Measurements from ENCODE around the gene PAPOLA.

DNA sequence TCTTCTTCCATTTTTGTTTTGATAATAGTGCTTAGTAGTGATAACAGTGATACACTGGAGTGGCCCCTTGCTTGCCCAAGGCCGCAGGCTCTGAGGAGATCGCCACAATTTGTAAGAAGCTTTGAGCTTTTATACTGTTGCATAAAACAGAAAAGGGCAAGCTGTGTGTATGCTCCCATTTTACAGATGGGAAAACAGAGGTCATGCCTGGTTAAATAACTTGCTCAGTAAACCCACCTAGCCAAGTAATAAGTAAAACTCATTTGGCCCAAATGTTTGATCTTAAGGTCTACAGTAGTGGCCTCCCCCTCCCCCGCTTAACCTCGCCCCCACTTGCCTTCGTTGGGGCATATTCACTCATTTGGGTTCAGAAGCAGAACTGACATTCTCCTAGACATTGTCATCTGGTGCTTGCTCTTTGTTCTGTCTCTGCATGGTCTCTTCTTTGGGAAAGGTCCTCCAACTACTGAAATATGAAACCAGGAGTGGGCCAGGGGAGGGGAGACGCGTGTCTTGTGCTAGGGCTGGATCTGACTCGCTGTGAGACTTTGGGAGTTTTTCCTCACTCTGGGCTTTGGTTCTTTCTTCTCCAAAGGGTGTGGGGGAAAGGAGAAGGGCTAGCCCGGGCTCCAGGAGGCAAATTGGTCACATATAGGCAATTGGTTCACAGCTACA is 88.1 kb downstream of the PAPOLA start:
- TF ChIP-seq, protein P1, sequence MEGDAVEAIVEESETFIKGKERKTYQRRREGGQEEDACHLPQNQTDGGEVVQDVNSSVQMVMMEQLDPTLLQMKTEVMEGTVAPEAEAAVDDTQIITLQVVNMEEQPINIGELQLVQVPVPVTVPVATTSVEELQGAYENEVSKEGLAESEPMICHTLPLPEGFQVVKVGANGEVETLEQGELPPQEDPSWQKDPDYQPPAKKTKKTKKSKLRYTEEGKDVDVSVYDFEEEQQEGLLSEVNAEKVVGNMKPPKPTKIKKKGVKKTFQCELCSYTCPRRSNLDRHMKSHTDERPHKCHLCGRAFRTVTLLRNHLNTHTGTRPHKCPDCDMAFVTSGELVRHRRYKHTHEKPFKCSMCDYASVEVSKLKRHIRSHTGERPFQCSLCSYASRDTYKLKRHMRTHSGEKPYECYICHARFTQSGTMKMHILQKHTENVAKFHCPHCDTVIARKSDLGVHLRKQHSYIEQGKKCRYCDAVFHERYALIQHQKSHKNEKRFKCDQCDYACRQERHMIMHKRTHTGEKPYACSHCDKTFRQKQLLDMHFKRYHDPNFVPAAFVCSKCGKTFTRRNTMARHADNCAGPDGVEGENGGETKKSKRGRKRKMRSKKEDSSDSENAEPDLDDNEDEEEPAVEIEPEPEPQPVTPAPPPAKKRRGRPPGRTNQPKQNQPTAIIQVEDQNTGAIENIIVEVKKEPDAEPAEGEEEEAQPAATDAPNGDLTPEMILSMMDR (conservative IDR thresholded peaks at IDR 0.05; ENCODE audit: low read depth in 2 of 2): no peak
- TF ChIP-seq, protein P2, sequence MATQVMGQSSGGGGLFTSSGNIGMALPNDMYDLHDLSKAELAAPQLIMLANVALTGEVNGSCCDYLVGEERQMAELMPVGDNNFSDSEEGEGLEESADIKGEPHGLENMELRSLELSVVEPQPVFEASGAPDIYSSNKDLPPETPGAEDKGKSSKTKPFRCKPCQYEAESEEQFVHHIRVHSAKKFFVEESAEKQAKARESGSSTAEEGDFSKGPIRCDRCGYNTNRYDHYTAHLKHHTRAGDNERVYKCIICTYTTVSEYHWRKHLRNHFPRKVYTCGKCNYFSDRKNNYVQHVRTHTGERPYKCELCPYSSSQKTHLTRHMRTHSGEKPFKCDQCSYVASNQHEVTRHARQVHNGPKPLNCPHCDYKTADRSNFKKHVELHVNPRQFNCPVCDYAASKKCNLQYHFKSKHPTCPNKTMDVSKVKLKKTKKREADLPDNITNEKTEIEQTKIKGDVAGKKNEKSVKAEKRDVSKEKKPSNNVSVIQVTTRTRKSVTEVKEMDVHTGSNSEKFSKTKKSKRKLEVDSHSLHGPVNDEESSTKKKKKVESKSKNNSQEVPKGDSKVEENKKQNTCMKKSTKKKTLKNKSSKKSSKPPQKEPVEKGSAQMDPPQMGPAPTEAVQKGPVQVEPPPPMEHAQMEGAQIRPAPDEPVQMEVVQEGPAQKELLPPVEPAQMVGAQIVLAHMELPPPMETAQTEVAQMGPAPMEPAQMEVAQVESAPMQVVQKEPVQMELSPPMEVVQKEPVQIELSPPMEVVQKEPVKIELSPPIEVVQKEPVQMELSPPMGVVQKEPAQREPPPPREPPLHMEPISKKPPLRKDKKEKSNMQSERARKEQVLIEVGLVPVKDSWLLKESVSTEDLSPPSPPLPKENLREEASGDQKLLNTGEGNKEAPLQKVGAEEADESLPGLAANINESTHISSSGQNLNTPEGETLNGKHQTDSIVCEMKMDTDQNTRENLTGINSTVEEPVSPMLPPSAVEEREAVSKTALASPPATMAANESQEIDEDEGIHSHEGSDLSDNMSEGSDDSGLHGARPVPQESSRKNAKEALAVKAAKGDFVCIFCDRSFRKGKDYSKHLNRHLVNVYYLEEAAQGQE (IDR thresholded peaks at IDR 0.05; ENCODE audit: unreplicated experiment): no peak
- TF ChIP-seq POLR2AphosphoS5 (IDR thresholded peaks at IDR 0.05; ENCODE audit: low read depth): no peak

All from GM23338 (cell line).